B cell (primary cell): ENCODE measurements around the gene VTI1A. TPM values are rescaled to one million over a fixed set of nuclear protein-coding genes. Genes with fewer than 3 reads are reported as not detected.

Source experiments
- ATAC-seq: fragments of 200-7000 bp; cut with Tn5 transposase; one replicate; pipeline ENCODE4 v1.10.0; 2021; ENCODE audit warnings: low read depth, mild to moderate bottlenecking, moderate number of reproducible peaks, moderate library complexity
- CTCF ChIA-PET: fragments of 350-600 bp; sonication (Branson Sonifier 250); formaldehyde crosslinking; loops from one replicate; lab custom pipeline; 2021; ENCODE audit warnings: antibody characterized with exemption, inconsistent platforms; lab: Charles Lee
- POLR2A ChIA-PET: fragments of 350-600 bp; sonication (Branson Sonifier 250); formaldehyde crosslinking; loops from one replicate; lab custom pipeline; 2021; ENCODE audit warnings: antibody characterized with exemption; lab: Charles Lee
- DNase-seq: peaks from one replicate; pipeline ENCODE4 v3.0.0; 2013
- H2AFZ ChIP-seq: 2 replicates; pipeline ENCODE4 v1.6.1; 2012; ENCODE audit warnings: mild to moderate bottlenecking, low read depth, low read length; ENCODE audit not compliant: insufficient read depth, poor library complexity, severe bottlenecking
- H3K27ac ChIP-seq, 2 donors: 1 replicate in 1 of 2; 2 replicates in 1 of 2; pipeline ENCODE4 v1.5.1; 2012 to 2013; ENCODE audit warnings: low read length in 2 of 2, mild to moderate bottlenecking in 2 of 2, moderate library complexity in 1 of 2
- H3K27me3 ChIP-seq, 4 experiments: fragments of 200-600 bp in 1 of 4; sonication (generic) in 1 of 4; replicated peaks in 1 of 4; 1 replicate in 2 of 4; 2 replicates in 2 of 4; pipeline versions ENCODE4 v1.6.1 to v1.7.0; 2013 to 2016; ENCODE audit warnings: low read length in 3 of 4, mild to moderate bottlenecking in 2 of 4, mixed read lengths in 1 of 4, moderate library complexity in 1 of 4; ENCODE audit not compliant: insufficient read depth in 4 of 4, control insufficient read depth in 3 of 4; ENCODE audit errors: control extremely low read depth in 1 of 4
- H3K36me3 ChIP-seq, 2 experiments: replicated peaks in 1 of 2; 1 replicate in 1 of 2; 2 replicates in 1 of 2; pipeline versions ENCODE4 v1.6.1 to v1.7.1; 2013; ENCODE audit warnings: low read length in 1 of 2; ENCODE audit not compliant: insufficient read depth in 2 of 2, control insufficient read depth in 1 of 2; ENCODE audit errors: control extremely low read depth in 1 of 2, extremely low read depth in 1 of 2
- H3K4me1 ChIP-seq, 2 donors: fragments of 200-600 bp in 1 of 2; sonication (generic) in 1 of 2; 1 replicate in 1 of 2; 2 replicates in 1 of 2; pipeline versions ENCODE4 v1.5.1 to v1.6.1; 2013 to 2017; ENCODE audit warnings: low read length in 2 of 2; ENCODE audit not compliant: control insufficient read depth in 2 of 2, insufficient read depth in 2 of 2
- H3K4me2 ChIP-seq: replicated peaks from 2 replicates; pipeline ENCODE3; 2012; ENCODE audit warnings: mild to moderate bottlenecking, low read depth, low read length; ENCODE audit not compliant: poor library complexity, severe bottlenecking
- H3K4me3 ChIP-seq, 5 experiments: fragments of 200-600 bp in 1 of 5; sonication (generic) in 1 of 5; 1 replicate in 3 of 5; 2 replicates in 2 of 5; pipeline versions ENCODE4 v1.5.1 to v1.7.0; 2011 to 2016; ENCODE audit warnings: low read length in 4 of 5, mild to moderate bottlenecking in 4 of 5, low read depth in 2 of 5, control low read depth in 1 of 5, moderate library complexity in 1 of 5; ENCODE audit not compliant: insufficient read depth in 1 of 5; ENCODE audit errors: control extremely low read depth in 1 of 5, extremely low read depth in 1 of 5
- H3K79me2 ChIP-seq: fragments of 200-600 bp; sonication (generic); one replicate; pipeline ENCODE4 v1.6.0; 2016; ENCODE audit warnings: low read length; ENCODE audit not compliant: control insufficient read depth, insufficient read depth
- H3K9ac ChIP-seq: fragments of 200-600 bp; sonication (generic); 2 replicates; pipeline ENCODE4 v1.6.1; 2017; ENCODE audit warnings: mild to moderate bottlenecking, low read length, moderate library complexity
- H3K9me3 ChIP-seq, 3 donors: one replicate each; pipeline versions ENCODE4 v1.6.1 to v1.7.1; 2013; ENCODE audit warnings: low read length in 2 of 3; ENCODE audit not compliant: control insufficient read depth in 2 of 3, insufficient read depth in 1 of 3; ENCODE audit errors: control extremely low read depth in 1 of 3
- H4K20me1 ChIP-seq: 2 replicates; pipeline ENCODE4 v1.6.0; 2012; ENCODE audit warnings: mild to moderate bottlenecking, low read length; ENCODE audit not compliant: insufficient read depth, control insufficient read depth, poor library complexity, severe bottlenecking
- H3K27ac Mint-ChIP-seq: one replicate; pipeline ENCODE4 v1.8.0; 2021; ENCODE audit warnings: mixed read lengths
- H3K27me3 Mint-ChIP-seq: one replicate; pipeline ENCODE4 v1.8.0; 2021; ENCODE audit warnings: mixed read lengths
- H3K4me1 Mint-ChIP-seq: one replicate; pipeline ENCODE4 v1.8.0; 2021; ENCODE audit warnings: mixed read lengths
- H3K4me3 Mint-ChIP-seq: one replicate; pipeline ENCODE4 v1.8.0; 2021; ENCODE audit warnings: mixed read lengths
- H3K9me3 Mint-ChIP-seq: one replicate; pipeline ENCODE4 v1.8.0; 2022; ENCODE audit warnings: mixed read lengths; ENCODE audit not compliant: insufficient read depth
- EZH2 ChIP-seq: IDR thresholded peaks from 2 replicates; pipeline ENCODE4 v1.6.1; 2012; ENCODE audit warnings: borderline replicate concordance, low read depth, mild to moderate bottlenecking, moderate library complexity, low read length; ENCODE audit not compliant: insufficient read depth, poor library complexity, severe bottlenecking
- WGBS: methylation state at CpG from one replicate; pipeline ENCODE4 v1.1.5; 2013; ENCODE audit warnings: missing lambda C conversion rate; ENCODE audit not compliant: insufficient coverage; 5-methylcytosine and 5-hydroxymethylcytosine counted together
- intact Hi-C: fragments of 100-400 bp; cut with micrococcal nuclease; formaldehyde crosslinking; loops from one replicate; pipeline ENCODE4 v1.10.0; 2022
- polyA plus RNA-seq: library from polyadenylated mRNA; depleted of rRNA; stranded (reverse); fragments of >200 nt; gene quantifications from 2 replicates; pipeline ENCODE4 v1.2.3, GENCODE V29; 2012
- total RNA-seq, 2 donors: library from RNA; stranded (reverse); fragments of 120-200 nt in 1 of 2; gene quantifications; 1 replicate in 1 of 2; 2 replicates in 1 of 2; pipeline versions ENCODE4 v1.2.3 to v1.2.4, GENCODE V29; 2013 to 2022
- TF ChIP-seq, protein P1 (sequence below): fragments of 200-600 bp; IDR thresholded peaks from one replicate; pipeline ENCODE4 v1.8.0; 2022; ENCODE audit warnings: antibody characterized with exemption, mild to moderate bottlenecking

VTI1A gene
- total and polyA plus RNA-seq, 2 donors (not counting 1 experiment from before 2014, with no cell fraction given), result 20.0 to 84.1 TPM

DNA sequence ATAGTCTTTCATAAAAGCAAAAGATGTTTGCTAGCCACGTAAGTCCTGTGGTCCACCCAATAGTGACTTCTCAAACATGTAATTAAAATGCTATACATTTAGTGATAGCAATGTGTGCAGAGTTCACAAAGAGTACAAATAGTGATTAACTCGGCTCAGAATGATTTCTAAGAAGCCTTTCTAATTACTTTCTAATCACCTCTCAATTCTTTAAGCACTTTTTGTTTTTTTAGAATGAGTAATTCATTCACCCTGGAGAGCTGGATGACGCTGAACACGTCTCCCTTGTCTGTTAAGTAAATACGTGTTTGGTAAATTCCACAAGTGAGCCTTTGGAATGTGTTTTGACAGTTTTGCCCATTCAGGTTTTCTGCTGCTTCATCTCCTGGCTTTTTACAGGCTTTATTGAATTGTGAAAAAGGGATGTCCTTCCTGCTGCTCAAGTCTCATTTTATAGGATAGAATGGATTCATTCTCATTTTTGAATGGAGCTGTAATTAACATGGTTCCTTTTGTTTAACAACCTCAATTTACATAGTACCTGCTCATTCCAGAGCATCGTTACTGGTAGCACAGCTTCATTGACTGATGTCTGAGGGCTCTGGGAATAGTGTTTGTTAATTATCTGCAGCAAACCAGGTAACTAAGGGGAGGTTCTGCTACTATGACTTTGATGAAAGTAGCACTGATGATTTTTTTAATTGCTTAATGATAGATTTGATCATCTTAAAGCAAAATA is 212.1 kb downstream of the VTI1A start:
- DNase-seq (no peak), ATAC-seq (no peak)
- CTCF ChIA-PET, result no interaction called here
- H3K4me3 ChIP-seq, result no peak overlapping the region
- no peaks in the 10 kb centered on the region for H3K4me1 ChIP-seq
- H3K27ac ChIP-seq, result no peak overlapping the region
- no peaks in the 10 kb centered on the region for H4K20me1 ChIP-seq
- no peak for TF ChIP-seq EZH2
- TF ChIP-seq, protein P1, sequence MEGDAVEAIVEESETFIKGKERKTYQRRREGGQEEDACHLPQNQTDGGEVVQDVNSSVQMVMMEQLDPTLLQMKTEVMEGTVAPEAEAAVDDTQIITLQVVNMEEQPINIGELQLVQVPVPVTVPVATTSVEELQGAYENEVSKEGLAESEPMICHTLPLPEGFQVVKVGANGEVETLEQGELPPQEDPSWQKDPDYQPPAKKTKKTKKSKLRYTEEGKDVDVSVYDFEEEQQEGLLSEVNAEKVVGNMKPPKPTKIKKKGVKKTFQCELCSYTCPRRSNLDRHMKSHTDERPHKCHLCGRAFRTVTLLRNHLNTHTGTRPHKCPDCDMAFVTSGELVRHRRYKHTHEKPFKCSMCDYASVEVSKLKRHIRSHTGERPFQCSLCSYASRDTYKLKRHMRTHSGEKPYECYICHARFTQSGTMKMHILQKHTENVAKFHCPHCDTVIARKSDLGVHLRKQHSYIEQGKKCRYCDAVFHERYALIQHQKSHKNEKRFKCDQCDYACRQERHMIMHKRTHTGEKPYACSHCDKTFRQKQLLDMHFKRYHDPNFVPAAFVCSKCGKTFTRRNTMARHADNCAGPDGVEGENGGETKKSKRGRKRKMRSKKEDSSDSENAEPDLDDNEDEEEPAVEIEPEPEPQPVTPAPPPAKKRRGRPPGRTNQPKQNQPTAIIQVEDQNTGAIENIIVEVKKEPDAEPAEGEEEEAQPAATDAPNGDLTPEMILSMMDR, result no peak
- intact Hi-C loops, result no loop called here
- H3K4me2 ChIP-seq, result no peak overlapping the region
- H3K36me3 ChIP-seq, result no peaks in the 10 kb centered on the region
- no peaks in the 10 kb centered on the region for H3K27me3 ChIP-seq
- Mint-ChIP-seq H3K27me3 (no peaks in the 10 kb centered on the region), H3K9me3 (peaks cover 4% of the 10 kb centered on the region), H3K27ac (no peak overlapping the region), H3K4me1 (no peaks in the 10 kb centered on the region), H3K4me3 (no peak overlapping the region)
- H3K9ac ChIP-seq, result no peak overlapping the region
- POLR2A ChIA-PET, result no interaction called here
- H3K9me3 ChIP-seq, result no peaks in the 10 kb centered on the region
- H3K79me2 ChIP-seq, result no peaks in the 10 kb centered on the region
- no peak overlapping the region for H2AFZ ChIP-seq
- WGBS, result 97% methylated on average over 3 of the region's 6 CpGs
